ENCODE data around the gene ADIPOR2.

GRCh38 chr12:1836854-1837421 lies 146.1 kb downstream of the ADIPOR2 start:
- TF ChIP-seq, protein P1, sequence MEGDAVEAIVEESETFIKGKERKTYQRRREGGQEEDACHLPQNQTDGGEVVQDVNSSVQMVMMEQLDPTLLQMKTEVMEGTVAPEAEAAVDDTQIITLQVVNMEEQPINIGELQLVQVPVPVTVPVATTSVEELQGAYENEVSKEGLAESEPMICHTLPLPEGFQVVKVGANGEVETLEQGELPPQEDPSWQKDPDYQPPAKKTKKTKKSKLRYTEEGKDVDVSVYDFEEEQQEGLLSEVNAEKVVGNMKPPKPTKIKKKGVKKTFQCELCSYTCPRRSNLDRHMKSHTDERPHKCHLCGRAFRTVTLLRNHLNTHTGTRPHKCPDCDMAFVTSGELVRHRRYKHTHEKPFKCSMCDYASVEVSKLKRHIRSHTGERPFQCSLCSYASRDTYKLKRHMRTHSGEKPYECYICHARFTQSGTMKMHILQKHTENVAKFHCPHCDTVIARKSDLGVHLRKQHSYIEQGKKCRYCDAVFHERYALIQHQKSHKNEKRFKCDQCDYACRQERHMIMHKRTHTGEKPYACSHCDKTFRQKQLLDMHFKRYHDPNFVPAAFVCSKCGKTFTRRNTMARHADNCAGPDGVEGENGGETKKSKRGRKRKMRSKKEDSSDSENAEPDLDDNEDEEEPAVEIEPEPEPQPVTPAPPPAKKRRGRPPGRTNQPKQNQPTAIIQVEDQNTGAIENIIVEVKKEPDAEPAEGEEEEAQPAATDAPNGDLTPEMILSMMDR (IDR thresholded peaks at IDR 0.05; ENCODE audit: low read length) = no peak
- TF ChIP-seq EZH2 (IDR thresholded peaks at IDR 0.05; ENCODE audit: borderline replicate concordance, low read length) = no peak

Data from OCI-LY1 (cell line).